Prostate gland (tissue), 2 donors: ENCODE results near the gene ARFGAP3. TPM values are rescaled to one million over a fixed set of nuclear protein-coding genes. Genes with fewer than 3 reads are reported as not detected.

Source experiments
- DNase-seq: peaks from one replicate; pipeline ENCODE4 v3.0.0-alpha.2; 2019; ENCODE audit warnings: low spot score
- H3K27ac ChIP-seq, 2 donors: fragments of 200-600 bp; sonication (generic); 2 replicates each; pipeline ENCODE4 v1.5.1; 2017 to 2019
- H3K27me3 ChIP-seq: fragments of 200-600 bp; sonication (generic); replicated peaks from 2 replicates; pipeline ENCODE4 v1.5.1; 2019; ENCODE audit not compliant: insufficient read depth
- H3K36me3 ChIP-seq, 2 donors: fragments of 200-600 bp; sonication (generic); 1 replicate in 1 of 2; 2 replicates in 1 of 2; pipeline versions ENCODE4 v1.5.1 to v1.8.1; 2017 to 2019
- H3K4me1 ChIP-seq: fragments of 200-600 bp; sonication (generic); replicated peaks from 2 replicates; pipeline ENCODE4 v1.5.1; 2019
- H3K4me3 ChIP-seq, 2 donors: fragments of 200-600 bp; sonication (generic); 2 replicates each; pipeline ENCODE4 v1.5.1; 2017 to 2019
- H3K9me3 ChIP-seq: fragments of 200-600 bp; sonication (generic); 2 replicates; pipeline ENCODE4 v1.5.1; 2017
- CTCF ChIP-seq, 4 experiments: fragments of 200-600 bp in 2 of 4; fragments of 450-650 bp in 2 of 4; sonication (generic) in 2 of 4; IDR thresholded peaks; 1 replicate in 3 of 4; 2 replicates in 1 of 4; pipeline ENCODE4 v1.5.1; 2016 to 2019; ENCODE audit warnings: antibody characterized with exemption in 4 of 4, mild to moderate bottlenecking in 2 of 4, moderate library complexity in 2 of 4
- POLR2A ChIP-seq: fragments of 450-650 bp; IDR thresholded peaks from one replicate; pipeline ENCODE4 v1.6.1; 2016; ENCODE audit warnings: antibody characterized with exemption, mild to moderate bottlenecking
- POLR2AphosphoS5 ChIP-seq: sonication (generic); formaldehyde crosslinking; IDR thresholded peaks from one replicate; pipeline ENCODE4 v1.6.1; 2017; ENCODE audit warnings: antibody characterized with exemption
- WGBS: methylation state at CpG from one replicate; pipeline ENCODE4 v1.1.5; 2018; 5-methylcytosine and 5-hydroxymethylcytosine counted together
- intact Hi-C: fragments of 100-400 bp; cut with DNase I; formaldehyde crosslinking; loops from one replicate; pipeline ENCODE4 v1.14.2; 2022
- total RNA-seq, 2 donors: library from RNA; depleted of rRNA; stranded (reverse); fragments of >200 nt; gene quantifications; one replicate each; pipeline ENCODE4 v1.1.0, GENCODE V29; 2016

ARFGAP3 gene
- total RNA-seq, 2 donors from 2014 or later = 92.9 to 127 TPM

GRCh38 chr22:42834177-42834949, 22.7 kb downstream of the ARFGAP3 start:
- TF ChIP-seq POLR2AphosphoS5 (no peak), POLR2A (no peak), CTCF (IDR thresholded peaks at IDR 0.05) (no peak)
- Histone ChIP-seq H3K27me3 (no peaks in the 10 kb centered on the region), H3K4me1 (no peaks in the 10 kb centered on the region), H3K27ac (no peak overlapping the region), H3K4me3 (no peak overlapping the region), H3K9me3 (no peaks in the 10 kb centered on the region), H3K36me3 (peaks cover 0 to 8% of the 10 kb centered on the region in 2 donors)
- WGBS = 70% methylated on average over 5 of the region's 5 CpGs
- DNase-seq = no peak
- intact Hi-C loops = no loop called here

GRCh38 chr22:42833104-42833503, 24.0 kb downstream of the ARFGAP3 start:
- no peak overlapping the region for H3K27ac ChIP-seq
- no peak for TF ChIP-seq POLR2A
- TF ChIP-seq CTCF (IDR thresholded peaks at IDR 0.05) = no peak
- TF ChIP-seq POLR2AphosphoS5 = no peak
- H3K27me3 ChIP-seq = no peaks in the 10 kb centered on the region
- DNase-seq = no peak
- peaks cover 0 to 15% of the 10 kb centered on the region in 2 donors for H3K36me3 ChIP-seq
- intact Hi-C loops = no loop called here
- H3K9me3 ChIP-seq = no peaks in the 10 kb centered on the region
- no peaks in the 10 kb centered on the region for H3K4me1 ChIP-seq
- H3K4me3 ChIP-seq = no peak overlapping the region

- intact Hi-C loops = no loop called here
- H3K36me3 ChIP-seq = peaks cover 0 to 15% of the 10 kb centered on the region in 2 donors
- WGBS = 87% methylated on average over 4 of the region's 4 CpGs
These were observed 25.4 kb downstream of the ARFGAP3 start for GRCh38 chr22:42831712-42832111.

GRCh38 chr22:42830161-42830560, 26.9 kb downstream of the ARFGAP3 start:
- H3K27ac ChIP-seq = peak overlapping the region in 1 of 2 donors; percentile 52
- H3K4me3 ChIP-seq = no peak overlapping the region
- intact Hi-C loops = no loop called here
- H3K9me3 ChIP-seq = no peaks in the 10 kb centered on the region
- DNase-seq = no peak
- H3K4me1 ChIP-seq = no peaks in the 10 kb centered on the region
- TF ChIP-seq POLR2AphosphoS5 = no peak
- no peak for TF ChIP-seq CTCF (IDR thresholded peaks at IDR 0.05)
- TF ChIP-seq POLR2A = no peak
- 81% methylated on average over 5 of the region's 5 CpGs for WGBS
- H3K27me3 ChIP-seq = no peaks in the 10 kb centered on the region
- H3K36me3 ChIP-seq = peaks cover 3 to 18% of the 10 kb centered on the region in 2 donors

More at GRCh38 chr22:42831712-42832111, 25.4 kb downstream of the ARFGAP3 start:
- no peaks in the 10 kb centered on the region for H3K27me3 ChIP-seq
- H3K27ac ChIP-seq = no peak overlapping the region
- DNase-seq = no peak
- H3K9me3 ChIP-seq = no peaks in the 10 kb centered on the region
- no peak for TF ChIP-seq POLR2A
- TF ChIP-seq CTCF (IDR thresholded peaks at IDR 0.05) = no peak
- TF ChIP-seq POLR2AphosphoS5 = no peak
- no peaks in the 10 kb centered on the region for H3K4me1 ChIP-seq
- no peak overlapping the region for H3K4me3 ChIP-seq

- peak overlapping the region in 1 of 2 donors; percentile 52 for H3K27ac ChIP-seq
- H3K36me3 ChIP-seq = peaks cover 4 to 18% of the 10 kb centered on the region in 2 donors
- intact Hi-C loops = no loop called here
- no peaks in the 10 kb centered on the region for H3K9me3 ChIP-seq
- H3K4me1 ChIP-seq = no peaks in the 10 kb centered on the region
- DNase-seq = no peak
- H3K27me3 ChIP-seq = no peaks in the 10 kb centered on the region
- H3K4me3 ChIP-seq = no peak overlapping the region
- WGBS = 41% methylated on average over 3 of the region's 3 CpGs
- TF ChIP-seq POLR2A = no peak
- TF ChIP-seq POLR2AphosphoS5 = no peak
- no peak for TF ChIP-seq CTCF (IDR thresholded peaks at IDR 0.05)
These were observed 27.8 kb downstream of the ARFGAP3 start for GRCh38 chr22:42829302-42829701.
